Activated naive CD4-positive, alpha-beta T cell treated with anti-CD3 and anti-CD28 coated beads for 36 hours (primary cell): ENCODE results near the gene NANS. TPM values are rescaled to one million over a fixed set of nuclear protein-coding genes. Genes with fewer than 3 reads are reported as not detected.
"Not testable (repeated sequence)": the region's sequence is repeated elsewhere in the genome, so short reads cannot be mapped to it uniquely, and the experiment has no call there.

Experiments used
- CTCF ChIA-PET: fragments of 350-600 bp; sonication (Branson Sonifier 250); formaldehyde crosslinking; loops from one replicate; lab custom pipeline; 2021; ENCODE audit warnings: antibody characterized with exemption; lab: Charles Lee
- DNase-seq: peaks from one replicate; pipeline ENCODE4 v3.0.0-alpha.2; 2020
- H3K27ac Mint-ChIP-seq: one replicate; pipeline ENCODE4 v1.8.0; 2021; ENCODE audit warnings: mild to moderate bottlenecking, mixed read lengths
- H3K27me3 Mint-ChIP-seq: one replicate; pipeline ENCODE4 v1.8.0; 2021; ENCODE audit warnings: low read depth, mixed read lengths
- H3K36me3 Mint-ChIP-seq: one replicate; pipeline ENCODE4 v1.8.0; 2021; ENCODE audit warnings: low read depth, mixed read lengths
- H3K4me1 Mint-ChIP-seq: one replicate; pipeline ENCODE4 v1.8.0; 2021; ENCODE audit warnings: low read depth, mixed read lengths
- H3K4me3 Mint-ChIP-seq: one replicate; pipeline ENCODE4 v1.8.0; 2021; ENCODE audit warnings: mild to moderate bottlenecking, moderate library complexity, mixed read lengths
- H3K9me3 Mint-ChIP-seq: one replicate; pipeline ENCODE4 v1.8.0; 2021; ENCODE audit warnings: mixed read lengths
- intact Hi-C: fragments of 100-400 bp; cut with micrococcal nuclease; formaldehyde crosslinking; loops from one replicate; pipeline ENCODE4 v1.15.1; 2023
- total RNA-seq, 2 experiments: library from RNA; stranded (reverse); gene quantifications; one replicate each; pipeline ENCODE4 v1.2.3, GENCODE V29; 2021

The NANS gene
- total RNA-seq, 2 experiments from 2014 or later: 46.1 to 51.0 TPM

- no peak overlapping the region for H3K4me3 Mint-ChIP-seq
- CTCF ChIA-PET: interaction anchor here (0.7 kb wide), 1 partner anchor 191 kb away, joined by 3 read pairs; the partner anchor contains the start of gene TBC1D2
- no peaks in the 10 kb centered on the region for H3K27me3 Mint-ChIP-seq
- DNase-seq: no peak
- peaks cover 9% of the 10 kb centered on the region for H3K4me1 Mint-ChIP-seq
- intact Hi-C loops: no loop called here
- H3K27ac Mint-ChIP-seq: no peak overlapping the region
- no peaks in the 10 kb centered on the region for H3K9me3 Mint-ChIP-seq
- H3K36me3 Mint-ChIP-seq: peaks cover 39% of the 10 kb centered on the region
Observed at GRCh38 chr9:98064623-98065392, 8.3 kb downstream of the NANS start.

DNA sequence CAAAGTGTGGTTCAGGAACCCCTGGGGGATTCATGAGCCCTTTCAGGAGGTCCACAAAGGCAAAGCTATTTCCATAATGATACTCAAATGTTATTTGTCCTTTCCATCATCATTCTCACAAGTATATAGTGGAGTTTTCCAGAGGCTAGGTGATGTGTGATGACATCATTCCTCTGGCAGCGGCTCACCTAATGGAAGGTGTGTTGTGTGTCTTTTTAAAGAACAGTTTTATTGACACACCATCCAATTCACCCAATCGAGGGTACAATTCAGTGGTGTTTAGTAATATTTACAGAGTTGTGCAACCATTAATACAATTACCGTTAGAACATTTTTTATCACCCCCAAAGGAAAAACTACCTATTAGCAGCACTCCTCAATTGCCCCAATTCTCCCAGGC lies 9.7 kb downstream of the NANS start:
- Mint-ChIP-seq H3K27ac (no peak overlapping the region), H3K9me3 (no peaks in the 10 kb centered on the region), H3K27me3 (no peaks in the 10 kb centered on the region), H3K4me1 (peaks cover 9% of the 10 kb centered on the region), H3K36me3 (peaks cover 34% of the 10 kb centered on the region), H3K4me3 (no peak overlapping the region)
- intact Hi-C loops: no loop called here
- CTCF ChIA-PET: no interaction called here
- DNase-seq: no peak

- DNase-seq: no peak
- H3K36me3 Mint-ChIP-seq: peaks cover 34% of the 10 kb centered on the region
- H3K27ac Mint-ChIP-seq: no peak overlapping the region
- peaks cover 11% of the 10 kb centered on the region for H3K4me1 Mint-ChIP-seq
- intact Hi-C loops: no loop called here
- no peaks in the 10 kb centered on the region for H3K9me3 Mint-ChIP-seq
- H3K27me3 Mint-ChIP-seq: no peaks in the 10 kb centered on the region
- H3K4me3 Mint-ChIP-seq: no peak overlapping the region
- CTCF ChIA-PET: no interaction called here
Observed at GRCh38 chr9:98067184-98067583, 10.7 kb downstream of the NANS start.

GRCh38 chr9:98069551-98069950 lies 13.0 kb downstream of the NANS start:
- CTCF ChIA-PET: no interaction called here
- no peaks in the 10 kb centered on the region for H3K9me3 Mint-ChIP-seq
- no peak overlapping the region for H3K4me3 Mint-ChIP-seq
- H3K36me3 Mint-ChIP-seq: peaks cover 20% of the 10 kb centered on the region
- no peak for DNase-seq
- no peaks in the 10 kb centered on the region for H3K27me3 Mint-ChIP-seq
- no peak overlapping the region for H3K27ac Mint-ChIP-seq
- intact Hi-C loops: no loop called here
- peaks cover 16% of the 10 kb centered on the region for H3K4me1 Mint-ChIP-seq

DNA sequence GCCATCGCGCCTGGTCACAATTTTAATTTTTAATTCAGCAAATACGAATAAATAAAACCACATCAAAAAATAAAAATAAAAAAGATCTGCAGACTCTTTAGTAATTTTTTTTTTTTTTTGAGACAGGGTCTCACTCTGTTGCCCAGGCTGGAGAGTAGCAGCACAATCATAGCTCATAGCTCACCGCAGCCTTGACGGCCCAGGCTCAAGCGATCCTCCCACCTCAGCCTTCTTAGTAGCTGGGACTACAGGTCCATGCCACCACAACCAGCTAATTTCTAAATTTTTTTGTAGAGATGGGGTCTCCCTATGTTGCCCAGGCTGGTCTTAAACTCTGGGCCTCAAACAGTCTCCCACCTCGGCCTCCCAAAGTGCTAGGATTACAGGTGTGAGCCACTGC lies 14.2 kb downstream of the NANS start:
- Mint-ChIP-seq H3K4me3 (no peak overlapping the region), H3K36me3 (peaks cover 17% of the 10 kb centered on the region), H3K9me3 (no peaks in the 10 kb centered on the region), H3K27me3 (no peaks in the 10 kb centered on the region), H3K27ac (no peak overlapping the region), H3K4me1 (peaks cover 24% of the 10 kb centered on the region)
- CTCF ChIA-PET: interaction anchor here (0.6 to 1.8 kb wide), 5 partner anchors 48 to 506 kb away, joined by 3 to 5 read pairs (median 4); no protein-coding TSS in a partner anchor
- intact Hi-C loops: loop anchor here (10.0 kb wide), 1 partner anchor 724 kb away; the partner anchor contains the start of gene ANKS6
- no peak for DNase-seq

DNA sequence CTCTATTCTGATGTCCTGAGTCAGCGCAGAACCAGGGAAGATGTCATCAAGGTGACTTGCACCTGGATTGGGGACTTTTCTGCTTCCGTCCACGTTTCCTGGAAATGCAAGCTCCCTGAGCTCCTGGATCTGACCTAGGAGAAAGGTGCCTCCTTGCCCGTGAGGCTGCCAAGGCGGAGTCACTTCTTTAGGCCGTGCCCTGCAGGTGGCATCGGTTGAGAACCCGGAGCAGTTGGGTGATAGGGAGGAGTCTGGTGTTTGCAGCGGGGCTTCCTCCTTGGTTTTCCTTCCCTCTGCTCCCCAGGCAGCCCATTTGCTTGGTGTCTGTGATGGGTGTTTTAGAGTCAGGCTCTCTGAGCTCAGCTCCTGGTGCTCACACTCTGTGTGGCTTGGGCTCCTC lies 15.2 kb downstream of the NANS start:
- no peak for DNase-seq
- Mint-ChIP-seq H3K4me3 (no peak overlapping the region), H3K36me3 (peaks cover 11% of the 10 kb centered on the region), H3K27ac (no peak overlapping the region), H3K4me1 (peaks cover 34% of the 10 kb centered on the region), H3K27me3 (no peaks in the 10 kb centered on the region), H3K9me3 (no peaks in the 10 kb centered on the region)
- CTCF ChIA-PET: interaction anchor here (0.5 to 1.8 kb wide), 6 partner anchors 47 to 191 kb away, joined by 3 to 6 read pairs (median 4); no protein-coding TSS in a partner anchor
- intact Hi-C loops: loop anchor here (10.0 kb wide), 1 partner anchor 723 kb away; the partner anchor contains the start of gene ANKS6

DNA sequence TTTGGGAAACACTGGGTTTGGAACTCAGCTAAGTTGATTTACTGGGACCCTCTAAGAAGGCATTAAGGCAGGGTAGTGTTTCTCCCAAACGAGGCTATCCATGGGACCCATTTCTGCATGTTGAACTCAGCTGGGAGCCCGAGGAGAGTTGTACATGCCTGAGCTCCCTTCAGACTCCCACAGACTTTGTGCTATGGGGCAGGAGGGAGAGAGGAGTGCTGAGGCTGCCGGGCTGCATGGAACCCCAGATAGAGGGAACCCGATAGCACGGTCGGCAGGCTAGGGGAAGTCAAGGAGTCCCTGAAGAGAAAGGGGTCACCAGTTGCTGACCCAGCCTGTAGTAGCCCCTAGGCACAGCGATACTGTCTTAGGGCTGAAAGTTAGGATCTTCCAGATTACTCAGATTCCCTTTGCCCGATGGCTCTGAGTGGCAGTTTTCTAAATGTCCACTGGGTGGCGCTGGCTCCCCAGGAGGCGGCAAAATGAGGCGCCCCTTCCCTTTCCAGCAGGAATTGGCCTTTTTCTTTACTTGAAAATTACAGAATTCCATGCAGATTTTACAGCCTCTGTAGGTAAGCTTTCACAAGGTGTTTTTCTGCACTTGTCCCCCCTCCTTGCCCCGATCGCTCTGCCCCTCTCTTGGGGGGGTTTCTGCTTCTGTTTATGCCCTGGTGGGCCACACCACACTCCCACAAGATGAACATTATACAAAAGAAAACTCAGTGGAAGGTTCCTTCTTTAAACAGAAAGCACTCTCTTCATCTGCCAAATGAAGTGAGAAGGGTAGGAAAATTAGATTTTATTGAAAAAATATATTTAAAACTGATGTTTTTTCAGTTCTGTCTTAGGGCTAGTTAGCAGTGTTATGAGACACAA lies 17.8 kb downstream of the NANS start:
- Mint-ChIP-seq H3K27me3 (no peaks in the 10 kb centered on the region), H3K27ac (peak overlapping the region; percentile 94), H3K4me3 (peak overlapping the region; percentile 51), H3K4me1 (peaks cover 34% of the 10 kb centered on the region), H3K9me3 (no peaks in the 10 kb centered on the region), H3K36me3 (peaks cover 20% of the 10 kb centered on the region)
- DNase-seq: peak; percentile 81
- CTCF ChIA-PET: interaction anchor here (0.5 to 2.6 kb wide), 32 partner anchors 12 to 189 kb away, joined by 3 to 15 read pairs (median 4); partner anchors contain the start of genes CORO2A, NANS, TBC1D2 and TRIM14
- intact Hi-C loops: loop anchor here (1.0 to 10.0 kb wide), 2 partner anchors 189 to 720 kb away; partner anchors contain the start of gene ANKS6

DNA sequence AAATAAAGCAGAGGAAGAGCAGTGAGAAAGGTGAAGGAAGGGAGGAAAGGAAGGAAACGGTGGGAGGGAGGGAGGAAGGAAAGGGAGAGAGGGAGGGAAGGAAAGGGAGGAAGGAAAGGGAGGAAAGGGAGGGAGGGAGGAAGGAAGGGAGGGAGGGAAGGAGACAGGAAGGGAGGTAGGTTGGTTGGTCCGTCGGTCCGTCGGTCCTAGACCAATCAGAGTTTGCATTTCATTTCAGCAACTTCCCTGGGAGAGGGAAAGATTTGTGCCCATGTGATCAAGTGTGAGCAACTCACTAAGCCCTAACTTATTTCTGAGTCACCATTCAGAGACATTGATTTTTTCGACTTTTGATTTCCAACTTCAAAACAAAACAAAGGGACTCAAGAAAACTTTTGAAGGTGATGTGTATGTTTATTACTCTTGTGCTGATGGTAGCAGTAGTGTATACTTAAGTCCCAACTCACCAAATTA lies 18.8 kb downstream of the NANS start:
- no peaks in the 10 kb centered on the region for H3K9me3 Mint-ChIP-seq
- H3K36me3 Mint-ChIP-seq: peaks cover 24% of the 10 kb centered on the region
- H3K4me3 Mint-ChIP-seq: peak overlapping the region; percentile 51
- H3K4me1 Mint-ChIP-seq: peaks cover 34% of the 10 kb centered on the region
- peak overlapping the region; percentile 94 for H3K27ac Mint-ChIP-seq
- intact Hi-C loops: loop anchor here (1.0 to 10.0 kb wide), 9 partner anchors 19 to 719 kb away; partner anchors contain the start of genes ANKS6, NANS, TBC1D2 and TRMO
- DNase-seq: peak; percentile 73
- no peaks in the 10 kb centered on the region for H3K27me3 Mint-ChIP-seq
- CTCF ChIA-PET: interaction anchor here (0.6 to 2.6 kb wide), 11 partner anchors 17 to 610 kb away, joined by 3 to 13 read pairs (median 4); partner anchors contain the start of gene TBC1D2

- H3K9me3 Mint-ChIP-seq, DNase-seq, H3K4me3 Mint-ChIP-seq, H3K27me3 Mint-ChIP-seq: not testable (repeated sequence)
- CTCF ChIA-PET: interaction anchor here (0.6 to 1.1 kb wide), 3 partner anchors 19 to 61 kb away, joined by 3 read pairs; no protein-coding TSS in a partner anchor
- intact Hi-C loops: loop anchor here (10.0 kb wide), 1 partner anchor 718 kb away; the partner anchor contains the start of gene ANKS6
- Mint-ChIP-seq H3K27ac (peak overlapping the region; percentile 94), H3K36me3 (peaks cover 26% of the 10 kb centered on the region), H3K4me1 (peaks cover 41% of the 10 kb centered on the region)
Observed at GRCh38 chr9:98076514-98076890, 20.0 kb downstream of the NANS start.

- no peaks in the 10 kb centered on the region for H3K9me3 Mint-ChIP-seq
- peaks cover 57% of the 10 kb centered on the region for H3K4me1 Mint-ChIP-seq
- CTCF ChIA-PET: no interaction called here
- no peaks in the 10 kb centered on the region for H3K27me3 Mint-ChIP-seq
- no peak for DNase-seq
- peaks cover 47% of the 10 kb centered on the region for H3K36me3 Mint-ChIP-seq
- no peak overlapping the region for H3K4me3 Mint-ChIP-seq
- intact Hi-C loops: loop anchor here (10.0 kb wide), 1 partner anchor 716 kb away; the partner anchor contains the start of gene ANKS6
- peak overlapping the region; percentile 51 for H3K27ac Mint-ChIP-seq
Observed at GRCh38 chr9:98078895-98079294, 22.4 kb downstream of the NANS start.

GRCh38 chr9:98080326-98080725 lies 23.8 kb downstream of the NANS start:
- no peak overlapping the region for H3K4me3 Mint-ChIP-seq
- H3K36me3 Mint-ChIP-seq: peaks cover 51% of the 10 kb centered on the region
- peaks cover 44% of the 10 kb centered on the region for H3K4me1 Mint-ChIP-seq
- peak overlapping the region; percentile 88 for H3K27ac Mint-ChIP-seq
- intact Hi-C loops: no loop called here
- H3K9me3 Mint-ChIP-seq: no peaks in the 10 kb centered on the region
- CTCF ChIA-PET: no interaction called here
- no peaks in the 10 kb centered on the region for H3K27me3 Mint-ChIP-seq
- no peak for DNase-seq
